Neutrophil (primary cell): Measurements from ENCODE around the gene GRIK3.

ENCODE experiments used
- H3K27ac ChIP-seq: fragments of 200-600 bp; sonication (generic); 2 replicates; pipeline ENCODE4 v1.5.1; 2016; ENCODE audit warnings: mild to moderate bottlenecking, moderate library complexity
- H3K27me3 ChIP-seq: fragments of 200-600 bp; sonication (generic); 2 replicates; pipeline ENCODE4 v1.6.0; 2016; ENCODE audit warnings: mild to moderate bottlenecking
- H3K36me3 ChIP-seq: fragments of 200-600 bp; sonication (generic); 2 replicates; pipeline ENCODE4 v1.5.1; 2017
- H3K4me1 ChIP-seq, 2 experiments: fragments of 200-600 bp in 1 of 2; sonication (generic) in 1 of 2; 1 replicate in 1 of 2; 2 replicates in 1 of 2; pipeline versions ENCODE4 v1.5.1 to v1.6.1; 2013 to 2016; ENCODE audit warnings: low read depth in 1 of 2, low read length in 1 of 2, mild to moderate bottlenecking in 1 of 2, moderate library complexity in 1 of 2; ENCODE audit not compliant: control insufficient read depth in 1 of 2, insufficient read depth in 1 of 2
- H3K4me3 ChIP-seq, 2 experiments: fragments of 200-600 bp in 1 of 2; sonication (generic) in 1 of 2; 1 replicate in 1 of 2; 2 replicates in 1 of 2; pipeline ENCODE4 v1.5.1; 2013 to 2016; ENCODE audit warnings: low read depth in 1 of 2, low read length in 1 of 2, mild to moderate bottlenecking in 1 of 2, moderate library complexity in 1 of 2
- H3K9me3 ChIP-seq: fragments of 200-600 bp; sonication (generic); 2 replicates; pipeline ENCODE4 v1.5.1; 2016
- TF ChIP-seq, protein P1 (sequence below): fragments of 200-600 bp; sonication (generic); IDR thresholded peaks from 2 replicates; pipeline ENCODE4 v1.5.1; 2016; ENCODE audit warnings: antibody characterized with exemption

GRIK3 gene

DNA sequence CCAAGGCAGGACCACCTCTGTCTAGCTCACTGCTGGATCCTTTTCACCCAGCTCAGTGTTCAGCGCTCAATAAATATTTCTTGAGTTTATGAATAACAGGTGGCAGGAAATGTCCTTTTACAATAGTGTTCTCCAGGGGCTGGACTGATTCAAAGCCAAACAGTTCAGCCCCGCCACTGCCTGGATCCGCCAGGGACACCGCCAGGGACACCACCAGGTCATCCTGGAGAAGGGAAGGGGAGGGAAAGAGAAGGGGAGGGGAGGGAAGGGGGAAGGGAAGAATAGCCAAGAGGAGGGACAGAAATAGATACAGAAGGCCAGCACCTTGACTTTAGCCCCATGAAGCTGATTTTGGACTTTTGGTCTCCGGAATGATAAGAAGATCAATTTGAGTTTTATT, 255.6 kb downstream of the GRIK3 start:
- TF ChIP-seq, protein P1, sequence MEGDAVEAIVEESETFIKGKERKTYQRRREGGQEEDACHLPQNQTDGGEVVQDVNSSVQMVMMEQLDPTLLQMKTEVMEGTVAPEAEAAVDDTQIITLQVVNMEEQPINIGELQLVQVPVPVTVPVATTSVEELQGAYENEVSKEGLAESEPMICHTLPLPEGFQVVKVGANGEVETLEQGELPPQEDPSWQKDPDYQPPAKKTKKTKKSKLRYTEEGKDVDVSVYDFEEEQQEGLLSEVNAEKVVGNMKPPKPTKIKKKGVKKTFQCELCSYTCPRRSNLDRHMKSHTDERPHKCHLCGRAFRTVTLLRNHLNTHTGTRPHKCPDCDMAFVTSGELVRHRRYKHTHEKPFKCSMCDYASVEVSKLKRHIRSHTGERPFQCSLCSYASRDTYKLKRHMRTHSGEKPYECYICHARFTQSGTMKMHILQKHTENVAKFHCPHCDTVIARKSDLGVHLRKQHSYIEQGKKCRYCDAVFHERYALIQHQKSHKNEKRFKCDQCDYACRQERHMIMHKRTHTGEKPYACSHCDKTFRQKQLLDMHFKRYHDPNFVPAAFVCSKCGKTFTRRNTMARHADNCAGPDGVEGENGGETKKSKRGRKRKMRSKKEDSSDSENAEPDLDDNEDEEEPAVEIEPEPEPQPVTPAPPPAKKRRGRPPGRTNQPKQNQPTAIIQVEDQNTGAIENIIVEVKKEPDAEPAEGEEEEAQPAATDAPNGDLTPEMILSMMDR: no peak
- H3K27me3 ChIP-seq: peaks cover 60% of the 10 kb centered on the region
- H3K9me3 ChIP-seq: no peaks in the 10 kb centered on the region
- H3K27ac ChIP-seq: no peak overlapping the region
- no peaks in the 10 kb centered on the region for H3K4me1 ChIP-seq
- H3K36me3 ChIP-seq: no peaks in the 10 kb centered on the region
- no peak overlapping the region for H3K4me3 ChIP-seq

- Histone ChIP-seq H3K4me3 (no peak overlapping the region), H3K27ac (no peak overlapping the region), H3K36me3 (no peaks in the 10 kb centered on the region), H3K4me1 (no peaks in the 10 kb centered on the region), H3K27me3 (peaks cover 70% of the 10 kb centered on the region), H3K9me3 (no peaks in the 10 kb centered on the region)
- TF ChIP-seq, protein P1: no peak
Measured at GRCh38 chr1:36776948-36777831, 257.1 kb downstream of the GRIK3 start.

DNA sequence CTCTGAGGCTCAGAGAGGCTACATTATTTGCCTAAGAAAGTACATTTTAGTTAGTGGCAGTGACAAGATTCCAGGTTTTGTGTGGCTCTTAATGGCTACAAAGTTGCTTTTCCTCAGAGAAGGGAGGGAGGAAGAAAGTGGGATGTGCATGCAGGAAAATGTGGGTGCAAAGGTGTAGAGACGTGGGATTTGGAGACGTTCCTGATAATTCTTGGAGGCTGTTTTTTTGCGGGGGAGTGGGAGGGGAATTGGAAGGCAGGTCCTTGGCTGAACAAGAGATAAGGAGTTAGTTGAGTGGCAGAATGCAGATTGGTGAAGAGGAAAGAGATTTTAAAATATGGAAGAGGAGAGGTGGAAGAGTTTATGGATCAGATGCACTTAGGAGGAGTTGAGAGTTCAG, 258.1 kb downstream of the GRIK3 start:
- H3K27ac ChIP-seq: no peak overlapping the region
- TF ChIP-seq, protein P1: no peak
- H3K27me3 ChIP-seq: peaks cover 79% of the 10 kb centered on the region
- H3K36me3 ChIP-seq: no peaks in the 10 kb centered on the region
- H3K9me3 ChIP-seq: no peaks in the 10 kb centered on the region
- no peak overlapping the region for H3K4me3 ChIP-seq
- no peaks in the 10 kb centered on the region for H3K4me1 ChIP-seq

DNA sequence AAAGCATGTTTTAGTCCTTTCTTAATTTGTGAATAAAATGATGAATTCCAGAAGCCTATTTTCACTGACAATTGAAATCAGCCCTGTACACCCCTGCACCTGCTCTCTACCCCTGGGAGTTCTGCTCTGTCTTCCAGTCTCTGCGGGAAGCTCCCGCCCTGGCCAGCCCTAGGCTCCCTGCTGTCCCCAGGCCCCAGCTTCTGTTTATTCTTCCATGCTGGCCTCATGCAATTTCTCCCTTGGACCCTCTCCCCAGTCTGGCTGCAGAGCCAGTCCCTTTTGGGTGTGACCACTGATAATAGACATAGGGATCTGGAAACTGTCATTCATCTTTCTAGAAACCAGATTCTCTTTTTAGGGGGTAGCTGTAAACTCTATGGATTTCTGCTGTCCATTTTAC, 258.6 kb downstream of the GRIK3 start:
- H3K4me3 ChIP-seq: no peak overlapping the region
- no peaks in the 10 kb centered on the region for H3K9me3 ChIP-seq
- no peaks in the 10 kb centered on the region for H3K4me1 ChIP-seq
- TF ChIP-seq, protein P1: no peak
- H3K27ac ChIP-seq: no peak overlapping the region
- H3K36me3 ChIP-seq: no peaks in the 10 kb centered on the region
- peaks cover 85% of the 10 kb centered on the region for H3K27me3 ChIP-seq

DNA sequence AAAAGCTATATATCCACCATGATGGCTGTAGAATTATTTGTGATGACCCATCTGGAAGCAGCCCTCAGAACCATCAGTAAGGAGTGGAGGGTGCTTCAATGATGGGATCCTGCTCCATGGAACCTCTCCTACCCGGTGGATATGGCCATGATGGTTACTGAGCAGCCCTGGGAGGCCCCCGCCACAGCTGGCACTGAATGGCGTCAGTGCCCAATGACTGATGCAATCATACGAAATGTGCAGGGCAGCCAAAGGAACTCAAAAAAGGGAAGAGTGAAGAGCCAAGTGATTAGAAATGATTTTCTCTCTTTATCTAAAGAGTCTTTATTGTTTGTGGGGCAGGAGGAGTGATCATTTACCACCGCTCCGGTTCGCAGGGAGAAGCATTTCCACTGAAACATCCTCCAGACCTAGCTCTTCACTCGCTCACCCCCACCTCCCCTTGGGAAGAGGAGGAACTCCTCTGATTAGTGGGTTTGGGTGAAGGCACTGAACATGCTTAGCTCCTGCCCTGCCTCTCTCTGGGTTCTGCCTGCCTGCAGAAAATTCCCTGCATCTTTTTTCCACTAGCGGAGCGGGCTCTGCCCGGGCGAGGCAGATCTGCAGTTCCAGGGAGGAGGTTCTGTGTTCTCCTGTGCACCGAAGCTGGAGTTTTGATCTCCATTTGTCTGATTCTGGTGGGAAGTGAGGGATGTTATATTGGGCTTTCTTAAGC, 260.3 kb downstream of the GRIK3 start:
- Histone ChIP-seq H3K36me3 (no peaks in the 10 kb centered on the region), H3K27ac (no peak overlapping the region), H3K4me3 (no peak overlapping the region), H3K9me3 (no peaks in the 10 kb centered on the region), H3K27me3 (peaks cover 97% of the 10 kb centered on the region), H3K4me1 (no peaks in the 10 kb centered on the region)
- TF ChIP-seq, protein P1: no peak
